Mucosa of rectum (tissue), 2 donors: ENCODE data around the gene CD164L2.

ENCODE experiments used
- H3K27ac ChIP-seq, 2 donors: one replicate each; pipeline ENCODE4 v1.7.0; 2013; ENCODE audit warnings: inconsistent platforms in 2 of 2, low read depth in 2 of 2, low read length in 2 of 2
- H3K27me3 ChIP-seq, 2 donors: one replicate each; pipeline ENCODE4 v1.7.0; 2013; ENCODE audit warnings: low read length in 2 of 2; ENCODE audit not compliant: control insufficient read depth in 2 of 2, insufficient read depth in 2 of 2
- H3K36me3 ChIP-seq, 2 donors: one replicate each; pipeline ENCODE4 v1.7.0; 2013; ENCODE audit warnings: low read length in 2 of 2; ENCODE audit not compliant: control insufficient read depth in 2 of 2, insufficient read depth in 2 of 2
- H3K4me1 ChIP-seq, 2 donors: one replicate each; pipeline ENCODE4 v1.7.0; 2013; ENCODE audit warnings: low read length in 2 of 2, mild to moderate bottlenecking in 1 of 2; ENCODE audit not compliant: control insufficient read depth in 2 of 2, insufficient read depth in 2 of 2
- H3K4me3 ChIP-seq, 2 donors: one replicate each; pipeline ENCODE4 v1.7.0; 2013; ENCODE audit warnings: low read length in 2 of 2
- H3K9ac ChIP-seq, 2 donors: one replicate each; pipeline ENCODE4 v1.7.0; 2013; ENCODE audit warnings: low read length in 2 of 2, low read depth in 1 of 2, mild to moderate bottlenecking in 1 of 2
- H3K9me3 ChIP-seq, 2 donors: one replicate each; pipeline ENCODE4 v1.7.0; 2013; ENCODE audit warnings: low read length in 2 of 2; ENCODE audit not compliant: control insufficient read depth in 2 of 2
- donor health status: healthy.
- donor health status: Normal muscosa, but diverticular disease.

CD164L2 gene

DNA sequence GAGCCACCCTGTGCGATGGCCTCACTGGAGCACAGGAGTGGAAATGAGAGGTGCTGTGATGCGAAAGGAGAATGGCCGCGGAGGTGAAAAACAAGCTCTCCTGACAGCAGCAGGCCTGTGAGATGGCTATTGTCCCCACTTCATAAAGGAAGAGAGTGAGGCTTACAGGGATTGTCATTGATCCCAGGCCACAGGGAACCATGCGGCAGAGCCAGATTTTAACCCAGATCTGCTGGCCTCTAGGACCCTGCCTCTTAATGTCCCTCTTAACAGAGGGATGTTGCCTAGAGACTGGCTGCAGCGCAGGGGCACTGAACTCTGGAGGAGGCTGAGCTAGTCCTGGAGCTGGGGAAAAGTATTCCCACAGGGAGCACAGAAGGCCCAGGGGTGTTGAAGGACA lies 44.4 kb downstream of the CD164L2 start:
- H3K4me1 ChIP-seq, result peaks cover 16 to 23% of the 10 kb centered on the region in 2 donors
- H3K4me3 ChIP-seq, result no peak overlapping the region
- H3K9me3 ChIP-seq, result no peaks in the 10 kb centered on the region
- no peak overlapping the region for H3K27ac ChIP-seq
- peaks cover 17 to 31% of the 10 kb centered on the region in 2 donors for H3K36me3 ChIP-seq
- no peak overlapping the region for H3K9ac ChIP-seq
- no peaks in the 10 kb centered on the region for H3K27me3 ChIP-seq

DNA sequence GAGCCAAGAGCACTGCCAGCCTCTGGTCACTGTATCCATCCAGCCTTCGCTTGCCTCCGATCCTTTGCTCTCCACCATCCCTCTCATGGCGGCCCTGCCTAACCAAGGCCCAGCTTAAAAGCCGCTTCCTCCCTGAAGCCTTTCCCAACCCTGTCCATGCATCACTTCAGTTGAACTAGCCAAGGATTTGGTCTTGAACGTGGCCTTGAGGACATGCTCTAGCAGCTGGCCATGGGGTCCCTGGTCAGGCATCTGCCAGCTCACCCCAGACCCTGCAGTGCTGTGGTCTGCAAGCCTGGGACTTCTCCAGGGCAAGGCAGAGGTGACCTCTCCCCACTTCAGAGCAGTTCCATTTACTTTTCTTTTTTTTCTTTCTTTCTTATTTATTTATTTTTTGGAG lies 46.4 kb downstream of the CD164L2 start:
- Histone ChIP-seq H3K9ac (no peak overlapping the region), H3K27ac (no peak overlapping the region), H3K36me3 (peaks cover 31 to 49% of the 10 kb centered on the region in 2 donors), H3K9me3 (no peaks in the 10 kb centered on the region), H3K4me1 (peaks cover 2 to 8% of the 10 kb centered on the region in 2 donors), H3K4me3 (no peak overlapping the region), H3K27me3 (no peaks in the 10 kb centered on the region)

DNA sequence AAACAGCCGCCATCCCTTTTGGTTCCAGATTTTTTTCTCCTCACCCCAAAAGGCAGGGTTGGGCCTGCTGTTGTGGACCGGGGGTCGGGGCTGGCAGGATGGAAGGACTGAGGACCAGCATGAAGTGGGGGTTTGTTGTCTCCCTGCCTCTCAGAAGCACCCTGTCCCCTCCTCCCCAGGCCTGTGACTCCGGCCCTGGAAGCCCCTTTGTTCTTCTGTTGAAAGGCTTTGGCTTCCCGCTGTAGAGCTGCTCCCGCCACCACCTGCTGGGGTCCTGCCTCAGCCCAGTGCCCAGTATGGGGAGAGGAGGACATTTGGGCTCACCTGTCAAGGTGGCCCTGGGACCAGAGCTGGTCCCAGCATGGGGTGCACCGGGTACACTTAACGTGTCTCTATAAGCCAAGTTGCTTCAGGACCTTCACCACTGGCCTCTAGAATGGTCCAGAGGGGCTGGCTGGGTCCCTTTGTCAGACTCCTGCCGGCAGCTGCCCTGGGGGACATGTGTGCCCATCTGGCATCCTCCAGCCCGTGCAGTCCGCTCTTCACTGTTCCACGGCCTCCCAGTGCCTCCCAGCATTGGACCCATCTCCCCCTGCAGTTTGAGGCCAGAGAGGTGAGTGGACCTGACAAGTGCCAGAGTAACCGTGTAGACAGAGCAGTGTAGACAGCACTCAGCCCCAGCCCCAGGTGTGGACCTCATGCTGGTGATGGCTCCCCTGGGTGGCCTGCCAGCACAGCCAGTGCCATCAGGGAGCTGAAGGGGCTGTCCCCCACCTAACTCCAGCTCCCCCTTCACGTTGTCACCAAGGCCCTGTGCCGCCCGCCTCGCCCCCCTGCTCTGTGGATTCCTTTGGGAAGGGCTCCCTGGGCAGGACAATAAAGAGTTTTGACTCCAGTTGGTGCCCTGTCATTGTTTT lies 47.4 kb downstream of the CD164L2 start:
- Histone ChIP-seq H3K27ac (no peak overlapping the region), H3K36me3 (peaks cover 34 to 54% of the 10 kb centered on the region in 2 donors), H3K9me3 (no peaks in the 10 kb centered on the region), H3K9ac (no peak overlapping the region), H3K27me3 (no peaks in the 10 kb centered on the region), H3K4me1 (no peaks in the 10 kb centered on the region), H3K4me3 (no peak overlapping the region)

DNA sequence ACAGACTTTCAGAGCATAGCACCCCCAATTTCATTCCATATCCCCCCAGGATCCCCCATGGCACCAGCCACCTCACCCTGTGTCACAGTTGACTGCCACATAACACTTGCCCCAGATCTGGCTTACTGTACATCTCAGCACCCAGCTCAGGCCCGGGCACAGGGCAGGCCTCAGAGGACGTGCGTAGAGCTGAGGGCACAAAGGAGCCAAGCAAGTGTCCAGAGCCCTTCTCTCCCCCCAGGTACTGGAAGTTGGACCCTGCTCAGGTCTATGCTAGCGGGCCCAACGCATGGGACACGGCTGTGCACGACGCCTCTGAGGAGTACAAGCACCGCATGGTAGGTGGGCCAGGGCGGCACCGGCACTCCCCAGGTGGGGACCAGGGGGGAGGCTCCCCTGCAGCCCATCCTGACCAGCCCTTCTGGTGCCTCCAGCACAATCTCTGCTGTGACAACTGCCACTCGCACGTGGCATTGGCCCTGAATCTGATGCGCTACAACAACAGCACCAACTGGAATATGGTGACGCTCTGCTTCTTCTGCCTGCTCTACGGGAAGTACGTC lies 49.3 kb downstream of the CD164L2 start:
- no peaks in the 10 kb centered on the region for H3K9me3 ChIP-seq
- no peaks in the 10 kb centered on the region for H3K27me3 ChIP-seq
- no peaks in the 10 kb centered on the region for H3K4me1 ChIP-seq
- no peak overlapping the region for H3K4me3 ChIP-seq
- H3K9ac ChIP-seq, result no peak overlapping the region
- no peak overlapping the region for H3K27ac ChIP-seq
- peaks cover 34 to 56% of the 10 kb centered on the region in 2 donors for H3K36me3 ChIP-seq

DNA sequence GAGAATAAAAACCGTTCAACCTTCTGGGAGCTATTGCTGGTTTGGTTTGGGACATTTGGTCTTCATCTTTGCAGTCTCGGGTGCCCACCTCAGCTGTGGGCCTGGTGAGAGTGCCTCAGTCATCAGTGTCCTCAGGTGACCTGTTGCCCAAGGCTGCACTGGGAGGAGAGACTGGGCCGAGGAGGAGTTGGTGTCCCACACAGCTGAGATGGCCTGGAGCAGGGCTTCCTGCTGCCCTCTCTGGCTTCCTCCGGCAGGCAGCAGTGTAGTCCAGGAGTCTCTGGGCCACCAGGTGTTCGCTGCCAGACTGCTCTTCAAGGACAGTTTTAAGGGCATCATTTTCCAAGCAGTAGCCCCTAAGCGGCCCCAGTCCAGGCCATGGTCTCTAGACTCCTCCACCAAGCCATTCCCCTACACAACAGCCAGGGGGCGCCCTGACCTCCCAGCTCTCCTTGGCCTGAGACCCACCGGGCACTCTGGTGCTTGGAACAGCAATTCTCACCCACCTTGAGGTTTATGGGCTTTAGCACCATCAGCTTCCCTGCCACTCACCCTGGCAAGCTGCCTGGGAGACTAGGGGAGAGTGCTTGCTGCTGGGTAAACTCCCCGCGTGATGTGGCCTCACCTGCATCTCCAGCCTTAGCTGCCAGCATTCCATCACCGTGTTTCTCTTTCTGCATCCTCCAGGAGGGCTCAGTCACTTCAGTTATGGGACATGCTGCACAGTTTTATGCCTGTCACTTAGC lies 50.4 kb downstream of the CD164L2 start:
- Histone ChIP-seq H3K27ac (no peak overlapping the region), H3K9ac (no peak overlapping the region), H3K36me3 (peaks cover 39 to 59% of the 10 kb centered on the region in 2 donors), H3K27me3 (no peaks in the 10 kb centered on the region), H3K4me3 (no peak overlapping the region), H3K9me3 (no peaks in the 10 kb centered on the region), H3K4me1 (no peaks in the 10 kb centered on the region)

DNA sequence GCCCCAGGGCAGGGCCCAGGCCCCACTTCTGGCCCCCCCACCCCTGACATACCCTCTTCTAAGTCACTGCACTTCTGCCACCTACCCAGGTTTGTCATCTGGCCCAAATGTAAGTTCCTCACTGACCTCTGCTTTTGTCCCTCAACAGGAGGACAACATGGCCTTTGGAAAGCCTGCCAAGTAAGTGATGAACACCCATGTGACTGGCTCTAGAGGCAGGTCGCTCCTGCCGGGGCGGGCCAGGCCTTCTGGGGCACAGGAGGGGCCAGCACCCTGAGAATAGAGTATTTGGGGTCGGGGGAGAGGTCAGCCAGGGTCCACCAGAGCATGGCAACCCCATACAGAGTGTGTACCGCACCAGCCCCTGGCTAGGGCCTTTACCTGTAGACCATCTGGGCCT lies 51.2 kb downstream of the CD164L2 start:
- Histone ChIP-seq H3K4me3 (no peak overlapping the region), H3K27ac (no peak overlapping the region), H3K36me3 (peaks cover 39 to 59% of the 10 kb centered on the region in 2 donors), H3K4me1 (no peaks in the 10 kb centered on the region), H3K9me3 (no peaks in the 10 kb centered on the region), H3K9ac (no peak overlapping the region), H3K27me3 (no peaks in the 10 kb centered on the region)

DNA sequence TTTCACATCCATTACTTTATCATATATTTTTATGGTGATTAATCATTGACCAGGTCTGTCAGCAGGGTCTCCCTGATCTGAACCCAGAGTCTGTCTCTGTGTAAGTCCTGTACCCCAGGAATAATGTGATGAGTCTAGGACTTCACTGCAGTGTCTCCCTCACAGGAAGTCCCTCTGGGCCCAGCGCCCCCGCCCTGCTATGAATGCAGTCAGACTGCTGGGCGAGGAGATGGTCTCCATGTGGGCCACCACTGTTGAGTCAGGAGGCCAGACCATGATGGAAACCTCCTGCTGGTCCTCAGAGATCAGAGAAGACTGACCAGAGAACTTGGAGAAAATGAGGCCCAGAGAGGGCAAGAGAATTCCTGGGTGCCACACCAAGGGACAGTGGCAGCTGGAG lies 51.7 kb downstream of the CD164L2 start:
- H3K9me3 ChIP-seq, result no peaks in the 10 kb centered on the region
- H3K4me1 ChIP-seq, result no peaks in the 10 kb centered on the region
- H3K27ac ChIP-seq, result no peak overlapping the region
- no peaks in the 10 kb centered on the region for H3K27me3 ChIP-seq
- no peak overlapping the region for H3K4me3 ChIP-seq
- no peak overlapping the region for H3K9ac ChIP-seq
- H3K36me3 ChIP-seq, result peaks cover 39 to 58% of the 10 kb centered on the region in 2 donors

DNA sequence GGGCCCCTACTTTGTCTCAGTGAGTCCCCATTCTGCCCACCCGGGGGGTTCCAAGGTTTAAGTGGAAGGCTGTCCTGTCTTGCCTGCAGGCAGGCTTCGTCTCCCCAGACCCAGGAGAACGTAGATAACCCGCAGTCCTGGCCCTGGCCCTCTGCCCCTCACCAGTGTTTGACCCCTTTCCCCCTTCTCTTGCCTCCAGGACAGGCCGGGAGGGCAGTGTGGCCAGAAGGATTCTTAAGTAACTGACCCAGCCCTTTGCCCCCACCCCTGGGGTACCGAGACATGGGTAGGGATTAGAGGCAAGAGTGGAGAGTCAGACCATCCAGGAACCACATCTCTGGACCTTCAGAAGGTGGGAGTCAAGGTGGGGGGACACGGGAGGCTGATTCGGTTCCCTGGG lies 52.3 kb downstream of the CD164L2 start:
- Histone ChIP-seq H3K9me3 (no peaks in the 10 kb centered on the region), H3K27ac (no peak overlapping the region), H3K4me1 (no peaks in the 10 kb centered on the region), H3K9ac (no peak overlapping the region), H3K4me3 (no peak overlapping the region), H3K27me3 (no peaks in the 10 kb centered on the region), H3K36me3 (peaks cover 39 to 57% of the 10 kb centered on the region in 2 donors)
